ENCODE measurements around the gene RTP2. TPM values are rescaled to one million over a fixed set of nuclear protein-coding genes. Genes with fewer than 3 reads are reported as not detected.
A peak's percentile ranks its signal among the peaks of the same experiment; 100 is the strongest.

RTP2 gene
- total RNA-seq, 1 experiment from 2014 or later, result not detected

GRCh38 chr3:187737006-187737367, 34.6 kb upstream of the RTP2 start:
- H3K36me3 ChIP-seq (ENCODE audit: control insufficient read depth in 1 of 2, insufficient read depth in 2 of 2, low read length in 2 of 2), result no peaks in the 10 kb centered on the region
- no peaks in the 10 kb centered on the region for H3K9me2 ChIP-seq (ENCODE audit: insufficient read depth)
- H3K27ac ChIP-seq (ENCODE audit: low read depth, low read length), result no peak overlapping the region
- H3K4me2 ChIP-seq (ENCODE audit: low read length), result peak overlapping the region; percentile 97; the same call in 1 of the 2 replicates
- ChIA-PET RAD21 (ENCODE audit: low non-redundant PET in 1 of 2, low total read pairs in 2 of 2, uncharacterized antibody in 2 of 2, unreplicated experiment in 2 of 2) (no interaction called here), POLR2A (interaction anchor here (0.7 kb wide), 1 partner anchor 1253 kb away, joined by 4 read pairs; no protein-coding TSS in a partner anchor), CTCF (interaction anchor here (1.5 kb wide), 1 partner anchor 1218 kb away, joined by 5 read pairs; no protein-coding TSS in a partner anchor)
- DNase-seq (ENCODE audit: low read depth, low spot score) (no peak), ATAC-seq (no peak)
- intact Hi-C loops (cut with micrococcal nuclease), result no loop called here
- H3K79me2 ChIP-seq (ENCODE audit: insufficient read depth, low read length), result no peaks in the 10 kb centered on the region
- no peaks in the 10 kb centered on the region for H3K27me3 ChIP-seq (ENCODE audit: insufficient read depth, low read length)
- BruUV-seq (replicated peaks), result no TSS peak
- peaks cover 17 to 53% of the 10 kb centered on the region in 2 experiments for H3K4me1 ChIP-seq (ENCODE audit: control insufficient read depth in 1 of 2, insufficient read depth in 2 of 2, low read length in 2 of 2)
- H3K9me3 ChIP-seq (ENCODE audit: control insufficient read depth in 1 of 2, insufficient read depth in 1 of 2, low read depth in 1 of 2, low read length in 2 of 2), result no peaks in the 10 kb centered on the region
- 0 out of 2 replicates have a peak overlapping the region, but pooled peaks have one; percentile 71 for H3K9ac ChIP-seq (ENCODE audit: low read length)
- no peaks in the 10 kb centered on the region for H4K20me1 ChIP-seq (ENCODE audit: insufficient read depth)
- no peak overlapping the region for H3K4me3 ChIP-seq (replicated peaks in 1 of 2; ENCODE audit: low read depth in 1 of 2, low read length in 2 of 2)
- TF ChIP-seq MAX (IDR thresholded peaks at IDR 0.05) (no peak), CTCF (IDR thresholded peaks at IDR 0.05 in 2 of 3, conservative IDR thresholded peaks at IDR 0.05 in 1 of 3; ENCODE audit: borderline replicate concordance in 1 of 3, insufficient read depth in 1 of 3, low read depth in 2 of 3, low read length in 2 of 3) (no peak), CBX3 (IDR thresholded peaks at IDR 0.05; ENCODE audit: low read depth) (no peak), EZH2phosphoT487 (IDR thresholded peaks at IDR 0.05; ENCODE audit: borderline replicate concordance) (no peak)
- no peak overlapping the region for H2AFZ ChIP-seq (ENCODE audit: low read depth, low read length, poor library complexity, severe bottlenecking)

- no TSS peak for BruUV-seq (replicated peaks)
- ATAC-seq (no peak), DNase-seq (ENCODE audit: low read depth, low spot score) (no peak)
- TF ChIP-seq SIN3A (IDR thresholded peaks at IDR 0.05; ENCODE audit: low read depth), result no peak
- no peak for TF ChIP-seq POLR2A (IDR thresholded peaks at IDR 0.05; ENCODE audit: borderline replicate concordance, extremely low read depth, insufficient read depth, insufficient read length)
- no peak for TF ChIP-seq ZBTB33 (IDR thresholded peaks at IDR 0.05; ENCODE audit: extremely low read depth, insufficient replicate concordance, low read length)
- no peak for TF ChIP-seq CTCF (IDR thresholded peaks at IDR 0.05 in 2 of 3, conservative IDR thresholded peaks at IDR 0.05 in 1 of 3; ENCODE audit: borderline replicate concordance in 1 of 3, insufficient read depth in 1 of 3, low read depth in 2 of 3, low read length in 2 of 3)
- TF ChIP-seq CBX3 (IDR thresholded peaks at IDR 0.05; ENCODE audit: low read depth), result no peak
- TF ChIP-seq YY1 (IDR thresholded peaks at IDR 0.05; ENCODE audit: extremely low read depth, insufficient replicate concordance, low read depth, low read length), result no peak
- TF ChIP-seq SRF (IDR thresholded peaks at IDR 0.05; ENCODE audit: low read depth), result no peak
- TF ChIP-seq EZH2phosphoT487 (IDR thresholded peaks at IDR 0.05; ENCODE audit: borderline replicate concordance), result no peak
- no peak for TF ChIP-seq JUND (IDR thresholded peaks at IDR 0.05)
- TF ChIP-seq TCF7L2 (IDR thresholded peaks at IDR 0.05; ENCODE audit: borderline replicate concordance, extremely low read depth, insufficient read depth, insufficient read length), result no peak
- intact Hi-C loops (cut with micrococcal nuclease), result no loop called here
- Histone ChIP-seq H3K9me3 (ENCODE audit: control insufficient read depth in 1 of 2, insufficient read depth in 1 of 2, low read depth in 1 of 2, low read length in 2 of 2) (no peaks in the 10 kb centered on the region), H3K4me1 (ENCODE audit: control insufficient read depth in 1 of 2, insufficient read depth in 2 of 2, low read length in 2 of 2) (peaks cover 17 to 48% of the 10 kb centered on the region in 2 experiments), H3K9ac (ENCODE audit: low read length) (no peak overlapping the region), H3K36me3 (ENCODE audit: control insufficient read depth in 1 of 2, insufficient read depth in 2 of 2, low read length in 2 of 2) (peaks cover 0 to 5% of the 10 kb centered on the region in 2 experiments; a peak in 1 of 4 replicates), H3K9me2 (ENCODE audit: insufficient read depth) (no peaks in the 10 kb centered on the region), H3K27ac (ENCODE audit: low read depth, low read length) (no peak overlapping the region), H2AFZ (ENCODE audit: low read depth, low read length, poor library complexity, severe bottlenecking) (no peak overlapping the region), H3K4me2 (ENCODE audit: low read length) (peak overlapping the region; percentile 17; the same call in 1 of the 2 replicates), H4K20me1 (ENCODE audit: insufficient read depth) (no peaks in the 10 kb centered on the region), H3K27me3 (ENCODE audit: insufficient read depth, low read length) (no peaks in the 10 kb centered on the region), H3K4me3 (replicated peaks in 1 of 2; ENCODE audit: low read depth in 1 of 2, low read length in 2 of 2) (no peak overlapping the region), H3K79me2 (ENCODE audit: insufficient read depth, low read length) (no peaks in the 10 kb centered on the region)
- ChIA-PET POLR2A (interaction anchor here (0.7 kb wide), 1 partner anchor 1254 kb away, joined by 4 read pairs; no protein-coding TSS in a partner anchor), RAD21 (ENCODE audit: low non-redundant PET in 1 of 2, low total read pairs in 2 of 2, uncharacterized antibody in 2 of 2, unreplicated experiment in 2 of 2) (no interaction called here), CTCF (interaction anchor here (1.5 kb wide), 1 partner anchor 1218 kb away, joined by 5 read pairs; no protein-coding TSS in a partner anchor)
Measured at GRCh38 chr3:187736418-187736871, 34.1 kb upstream of the RTP2 start.
